GM18517 (cell line): ENCODE data around the gene XPC.

Experiments used
- ATAC-seq: cut with Tn5 transposase; IDR thresholded peaks from one replicate; pipeline ENCODE4 v1.9.1; 2021; ENCODE audit warnings: mild to moderate bottlenecking, moderate library complexity; ENCODE audit not compliant: unreplicated experiment

The XPC gene

GRCh38 chr3:14137004-14137403 lies 41.4 kb downstream of the XPC start:
- no peak for ATAC-seq

DNA sequence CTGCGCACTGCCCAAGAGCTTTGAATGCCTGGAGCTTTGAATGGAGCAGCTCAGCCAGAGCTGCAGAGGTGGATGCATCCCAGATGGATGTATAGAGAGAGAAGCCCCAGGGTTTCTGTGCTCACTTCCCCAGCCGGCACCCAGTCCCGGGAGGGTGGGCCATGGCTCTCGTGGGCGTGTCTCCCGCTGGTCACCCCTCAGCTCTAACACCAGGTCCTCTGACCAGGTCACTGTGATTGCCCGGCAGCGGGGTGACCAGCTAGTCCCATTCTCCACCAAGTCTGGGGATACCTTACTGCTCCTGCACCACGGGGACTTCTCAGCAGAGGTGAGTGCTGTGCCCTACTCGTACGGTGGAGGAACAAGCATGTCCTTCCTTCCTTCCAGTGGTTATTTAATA lies 42.8 kb downstream of the XPC start:
- ATAC-seq: no peak

DNA sequence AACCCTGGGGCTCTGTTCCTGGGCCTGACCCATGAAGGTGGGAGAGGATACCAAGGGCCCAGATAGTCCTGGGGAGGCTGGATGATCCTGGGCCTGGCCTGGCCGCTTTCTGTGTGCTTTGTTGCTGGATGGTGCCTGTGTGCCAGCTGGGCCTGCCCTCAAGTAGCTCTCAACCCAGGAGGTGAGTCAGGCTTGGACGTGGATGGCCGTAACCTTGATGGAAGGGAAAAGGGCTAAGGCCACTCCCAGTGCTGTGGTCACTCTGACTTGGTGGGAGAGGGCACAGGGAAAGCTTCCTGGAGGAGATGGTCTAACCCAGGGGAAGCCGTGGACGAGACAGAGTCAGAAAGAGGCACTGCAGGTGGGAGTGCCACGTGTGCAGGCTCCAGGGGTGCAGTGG lies 44.1 kb downstream of the XPC start:
- ATAC-seq: no peak

GRCh38 chr3:14133876-14134275 lies 44.5 kb downstream of the XPC start:
- ATAC-seq: no peak

DNA sequence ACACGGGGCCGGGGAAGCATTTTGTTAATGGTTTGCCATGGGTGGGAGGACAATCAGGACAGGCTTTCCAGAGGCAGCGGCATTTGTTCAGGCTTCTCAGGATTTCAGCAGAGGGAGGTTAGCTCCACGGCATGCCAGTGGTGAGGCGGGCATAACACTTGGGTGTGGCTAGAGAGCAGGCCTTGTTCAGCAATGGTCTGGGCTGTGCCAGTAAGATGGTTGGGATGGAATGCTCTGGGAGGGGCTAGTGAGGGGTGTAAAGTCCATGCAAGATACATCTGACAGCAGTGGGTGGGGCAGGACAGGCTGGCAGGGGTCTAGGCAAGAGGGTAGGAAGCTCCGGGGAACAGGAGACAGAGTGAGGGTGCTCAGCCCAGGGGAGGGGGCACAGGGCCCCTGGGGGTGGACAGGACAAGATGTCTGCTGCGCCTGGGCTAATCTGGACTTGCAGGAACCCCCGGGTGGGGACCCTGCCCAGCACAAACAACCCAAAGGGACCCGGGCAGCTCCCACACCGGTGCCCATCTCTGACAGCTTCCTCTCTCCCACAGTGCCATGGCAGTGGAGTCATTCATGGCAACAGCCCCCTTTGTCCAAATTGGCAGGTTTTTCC lies 45.1 kb downstream of the XPC start:
- ATAC-seq: no peak

DNA sequence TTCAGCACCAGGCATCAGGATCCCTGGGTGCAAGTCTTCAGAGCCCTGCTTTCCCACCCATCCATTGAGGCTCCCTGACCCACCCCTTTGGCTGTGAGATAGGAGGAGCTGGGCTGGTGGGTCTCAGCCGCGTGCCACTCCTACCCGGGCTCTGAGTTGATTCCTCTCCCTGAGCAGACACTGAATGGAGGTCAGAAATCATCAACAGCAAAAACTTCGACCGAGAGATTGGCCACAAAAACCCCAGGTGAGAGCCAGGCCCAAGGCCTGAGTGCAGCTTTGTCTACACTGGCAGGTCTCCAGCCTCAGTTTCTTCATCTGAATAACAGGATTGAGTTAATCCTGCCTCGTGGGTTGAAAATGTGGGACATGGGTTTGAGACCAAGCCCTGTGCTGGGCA lies 45.7 kb downstream of the XPC start:
- no peak for ATAC-seq

GRCh38 chr3:14132120-14132519 lies 46.3 kb downstream of the XPC start:
- no peak for ATAC-seq

GRCh38 chr3:14131134-14131533 lies 47.3 kb downstream of the XPC start:
- ATAC-seq: no peak

GRCh38 chr3:14130707-14131106 lies 47.7 kb downstream of the XPC start:
- ATAC-seq: no peak

GRCh38 chr3:14130230-14130629 lies 48.2 kb downstream of the XPC start:
- no peak for ATAC-seq

DNA sequence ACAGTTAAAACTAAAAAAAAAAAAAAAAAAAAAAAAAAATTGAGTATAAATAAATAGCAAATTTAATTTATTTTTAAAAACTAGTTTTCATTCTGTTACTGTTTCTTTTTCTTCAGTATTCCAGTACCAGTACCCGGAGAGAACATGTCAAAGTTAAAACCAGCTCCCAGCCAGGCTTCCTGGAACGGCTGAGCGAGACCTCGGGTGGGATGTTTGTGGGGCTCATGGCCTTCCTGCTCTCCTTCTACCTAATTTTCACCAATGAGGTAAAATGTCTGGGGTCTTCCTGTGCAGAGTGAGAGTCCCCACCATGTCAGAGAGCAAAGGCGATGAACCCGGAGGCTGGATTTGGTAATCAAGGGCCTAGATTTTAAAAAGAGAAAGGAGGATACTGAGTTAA lies 49.1 kb downstream of the XPC start:
- ATAC-seq: no peak

DNA sequence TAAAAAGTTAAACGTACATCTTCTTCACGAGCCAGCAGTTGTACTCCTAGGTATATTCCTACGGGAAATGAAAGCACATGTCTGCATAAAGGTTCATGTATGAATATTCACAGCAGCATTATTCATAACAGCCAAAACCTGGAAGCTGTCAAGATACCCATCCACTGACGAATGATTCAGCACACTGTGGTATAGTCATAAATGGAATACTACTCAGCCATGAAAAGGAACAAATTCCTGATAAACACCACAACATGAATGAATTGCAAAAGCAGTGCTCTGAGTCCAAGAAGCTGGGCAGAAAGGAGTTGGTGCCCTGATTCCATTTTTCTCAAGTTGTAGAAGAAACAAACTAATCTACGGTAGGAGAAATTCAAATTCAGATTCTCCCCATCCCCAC lies 49.7 kb downstream of the XPC start:
- ATAC-seq: no peak

DNA sequence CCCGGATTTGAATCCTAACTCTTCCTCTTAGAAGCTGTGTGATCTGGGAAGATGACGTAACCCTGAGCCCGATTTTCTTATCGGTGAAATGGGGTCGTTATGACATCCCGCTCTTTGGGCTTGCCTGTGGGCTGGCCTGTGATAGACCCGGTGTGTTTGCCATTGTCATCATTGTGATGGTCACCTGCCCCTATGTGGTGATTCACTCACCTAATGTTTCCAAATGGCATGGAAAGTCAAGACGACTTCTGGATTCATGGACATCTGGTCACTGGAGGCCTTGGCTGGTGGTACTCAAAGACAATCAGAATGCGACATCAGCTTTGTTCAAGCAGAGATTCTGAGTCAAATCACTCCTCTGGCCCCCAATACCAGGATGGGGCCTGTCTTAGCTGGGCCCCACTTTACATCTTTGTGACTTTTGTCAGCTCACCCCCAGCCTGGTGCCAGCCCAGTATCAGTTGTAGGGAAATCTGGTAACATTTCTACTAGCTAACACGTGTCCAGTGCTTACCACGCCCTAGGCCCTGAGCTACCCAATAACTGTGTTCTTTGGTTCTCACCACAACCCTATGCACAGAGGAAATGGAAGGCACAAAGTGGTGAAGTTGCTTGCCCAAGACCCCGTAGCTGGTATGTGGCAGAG lies 50.8 kb downstream of the XPC start:
- no peak for ATAC-seq

DNA sequence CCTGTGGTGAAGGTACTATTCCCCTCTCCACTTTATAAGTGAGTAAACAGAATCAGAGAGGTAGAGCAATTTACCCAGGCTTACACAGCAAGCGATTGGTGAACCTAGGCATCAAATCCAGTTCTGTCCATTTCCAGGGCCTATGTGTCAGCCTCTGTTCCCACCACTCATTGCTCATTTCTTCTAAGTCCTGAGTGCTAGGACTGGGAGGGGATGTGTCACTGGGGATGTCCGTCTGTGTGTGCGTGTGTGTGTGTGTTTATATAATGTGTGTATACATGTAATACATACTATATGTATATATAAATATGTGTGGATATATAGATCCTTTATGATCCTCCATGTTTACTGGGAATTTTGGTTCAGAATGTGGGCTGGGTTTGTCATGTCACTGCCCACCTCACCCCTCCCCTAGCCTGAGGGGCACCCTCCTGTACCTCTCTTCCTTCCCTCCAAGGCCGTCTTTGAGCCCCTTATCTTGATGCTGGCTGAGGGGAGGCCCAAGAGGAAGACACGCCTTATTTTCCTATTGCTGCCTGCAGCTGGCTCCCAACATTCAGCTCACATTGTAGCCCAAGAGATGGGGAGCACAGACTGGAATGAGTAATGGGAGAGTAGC lies 51.4 kb downstream of the XPC start:
- no peak for ATAC-seq

DNA sequence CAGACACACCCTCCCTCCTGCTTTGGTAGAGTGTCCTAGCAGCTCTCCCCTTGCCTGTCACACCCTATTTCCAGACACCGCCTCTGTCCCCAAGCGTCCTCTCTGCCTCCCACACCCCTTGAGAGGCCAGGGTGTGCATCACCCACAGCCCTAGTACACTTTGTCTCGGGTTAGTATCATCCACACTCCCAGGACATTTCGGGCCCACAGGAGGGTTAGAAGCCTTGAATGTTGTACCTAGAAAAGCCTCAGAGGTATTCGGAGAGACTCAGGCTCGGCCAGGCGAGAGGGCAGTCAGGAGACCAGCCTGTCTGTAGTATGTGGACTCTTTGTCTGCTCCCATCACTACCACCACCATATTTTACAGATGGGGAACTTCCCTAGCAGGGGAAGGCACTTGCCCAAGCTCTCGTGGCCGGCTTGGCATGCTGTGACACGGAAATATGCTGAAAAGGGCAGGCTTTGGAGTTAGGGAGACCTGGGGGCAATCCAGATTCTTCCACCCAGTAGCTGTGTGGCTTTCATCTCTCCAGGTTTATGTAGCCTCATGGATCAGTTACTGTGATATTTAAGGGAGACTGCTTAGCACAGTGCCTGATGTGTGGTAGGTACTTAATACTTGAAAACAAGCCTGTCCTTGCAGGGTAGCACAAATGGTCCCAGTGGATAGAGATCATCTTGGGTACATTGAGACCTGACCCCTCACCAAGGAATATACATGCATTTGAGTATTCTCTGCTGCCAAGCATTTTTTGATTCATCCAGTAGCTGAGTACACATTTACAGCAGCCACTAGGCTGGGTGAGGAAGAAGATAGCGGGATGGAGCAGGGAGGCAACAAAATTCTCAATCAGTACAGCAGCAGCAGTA lies 52.1 kb downstream of the XPC start:
- ATAC-seq: no peak

DNA sequence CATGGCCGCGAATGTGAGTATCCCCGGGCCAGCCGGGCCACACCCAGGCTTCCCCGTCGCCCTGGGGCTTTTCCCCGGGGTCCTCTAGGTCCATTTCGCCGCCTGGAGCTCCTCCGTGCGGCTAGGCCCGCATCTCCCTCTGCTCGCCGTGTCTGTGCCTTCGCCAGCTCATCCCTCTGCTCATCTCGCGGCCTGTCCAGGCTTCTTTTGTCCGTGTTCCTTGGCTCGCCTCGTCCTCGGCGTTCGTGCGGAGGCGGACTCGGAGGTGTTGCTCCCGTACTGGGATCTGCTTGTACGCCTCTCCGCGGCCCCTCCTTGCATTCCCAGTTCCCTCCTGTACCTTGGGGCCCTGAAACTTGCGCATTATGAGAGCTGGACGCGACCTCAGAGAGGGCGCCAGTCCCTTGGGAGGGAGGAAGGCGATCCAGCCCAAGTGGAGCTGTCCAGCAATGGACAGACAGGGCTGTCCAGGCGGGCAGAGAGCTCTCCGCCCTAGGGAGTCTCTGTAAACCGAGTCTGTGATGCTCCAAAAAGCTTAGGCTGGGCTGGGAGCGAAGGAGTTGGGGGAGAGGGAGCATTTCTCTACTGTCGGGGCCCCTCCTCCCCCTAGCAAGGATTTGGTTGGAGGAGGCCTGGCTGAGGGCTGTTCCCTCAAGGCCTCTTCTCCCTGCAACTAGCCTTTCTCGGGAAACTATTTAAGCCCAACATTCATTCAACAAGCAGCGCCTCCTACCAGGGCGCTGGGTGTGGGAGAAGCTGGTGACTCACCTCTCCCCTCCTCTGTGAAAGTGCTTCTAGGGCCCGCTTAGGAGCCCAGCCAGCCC lies 53.0 kb downstream of the XPC start:
- ATAC-seq: peak; percentile 23

- peak; percentile 97 for ATAC-seq
Observed at GRCh38 chr3:14124615-14125192, 53.7 kb downstream of the XPC start, which contains the start of the genes CHCHD4 and TMEM43. Gene CHCHD4, minus strand, starts transcription at chr3:14124870. Its CDS starts 194 bp downstream, at chr3:14124676. Gene TMEM43, plus strand, starts transcription at chr3:14125052. Its CDS starts 142 bp downstream, at chr3:14125194.

GRCh38 chr3:14124223-14124614 lies 54.2 kb downstream of the XPC start:
- ATAC-seq: peak; percentile 39

- no peak for ATAC-seq
Observed at GRCh38 chr3:14123308-14124222, 54.8 kb downstream of the XPC start.
